Measurements from ENCODE around the gene SFXN1. TPM values are rescaled to one million over a fixed set of nuclear protein-coding genes. Genes with fewer than 3 reads are reported as not detected.

The SFXN1 gene
- total and polyA plus RNA-seq, 9 of the 15 experiments (the other 6 are each of a cell fraction or from before 2014, with no cell fraction given), result 31.8 to 261 (median 113) TPM

GRCh38 chr5:175534070-175534932, 55.9 kb downstream of the SFXN1 start (continued):
- TF ChIP-seq E2F4 (CRISPR knock-in tag; IDR thresholded peaks at IDR 0.05; ENCODE audit: low read depth) (no peak), ZNF444 (CRISPR knock-in tag; IDR thresholded peaks at IDR 0.05) (no peak), DNMT1 (IDR thresholded peaks at IDR 0.05) (no peak), MIER1 (IDR thresholded peaks at IDR 0.05; ENCODE audit: low read depth) (no peak), SAFB2 (IDR thresholded peaks at IDR 0.05; ENCODE audit: borderline replicate concordance, low read depth, low read length, severe bottlenecking) (no peak), PURB (CRISPR knock-in tag; IDR thresholded peaks at IDR 0.05; ENCODE audit: low read depth) (no peak), CXXC5 (CRISPR knock-in tag; IDR thresholded peaks at IDR 0.05) (peak; percentile 45; the same call in 1 of the 2 replicates), E4F1 (CRISPR knock-in tag; IDR thresholded peaks at IDR 0.05; ENCODE audit: borderline replicate concordance) (no peak), ZNF41 (CRISPR knock-in tag; conservative IDR thresholded peaks at IDR 0.05) (no peak)
- TF ChIP-seq, protein P1, sequence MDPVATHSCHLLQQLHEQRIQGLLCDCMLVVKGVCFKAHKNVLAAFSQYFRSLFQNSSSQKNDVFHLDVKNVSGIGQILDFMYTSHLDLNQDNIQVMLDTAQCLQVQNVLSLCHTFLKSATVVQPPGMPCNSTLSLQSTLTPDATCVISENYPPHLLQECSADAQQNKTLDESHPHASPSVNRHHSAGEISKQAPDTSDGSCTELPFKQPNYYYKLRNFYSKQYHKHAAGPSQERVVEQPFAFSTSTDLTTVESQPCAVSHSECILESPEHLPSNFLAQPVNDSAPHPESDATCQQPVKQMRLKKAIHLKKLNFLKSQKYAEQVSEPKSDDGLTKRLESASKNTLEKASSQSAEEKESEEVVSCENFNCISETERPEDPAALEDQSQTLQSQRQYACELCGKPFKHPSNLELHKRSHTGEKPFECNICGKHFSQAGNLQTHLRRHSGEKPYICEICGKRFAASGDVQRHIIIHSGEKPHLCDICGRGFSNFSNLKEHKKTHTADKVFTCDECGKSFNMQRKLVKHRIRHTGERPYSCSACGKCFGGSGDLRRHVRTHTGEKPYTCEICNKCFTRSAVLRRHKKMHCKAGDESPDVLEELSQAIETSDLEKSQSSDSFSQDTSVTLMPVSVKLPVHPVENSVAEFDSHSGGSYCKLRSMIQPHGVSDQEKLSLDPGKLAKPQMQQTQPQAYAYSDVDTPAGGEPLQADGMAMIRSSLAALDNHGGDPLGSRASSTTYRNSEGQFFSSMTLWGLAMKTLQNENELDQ (CRISPR knock-in tag; IDR thresholded peaks at IDR 0.05; ENCODE audit: borderline replicate concordance), result no peak

Data from K562 (cell line).